H9 (cell line): ENCODE measurements around the gene TDRD3. TPM values are rescaled to one million over a fixed set of nuclear protein-coding genes. Genes with fewer than 3 reads are reported as not detected.

Experiments used
- DNase-seq: peaks from one replicate; pipeline ENCODE4 v3.0.0-alpha.2; 2017
- H2AFZ ChIP-seq: one replicate; pipeline ENCODE4 v1.6.1; 2013; ENCODE audit warnings: mild to moderate bottlenecking, low read length, control low read depth, moderate library complexity
- H2AK5ac ChIP-seq: 2 replicates; pipeline ENCODE4 v1.6.1; 2013; ENCODE audit warnings: low read length, control low read depth, mixed read lengths; ENCODE audit not compliant: insufficient read length
- H2BK120ac ChIP-seq: one replicate; pipeline ENCODE4 v1.6.1; 2013; ENCODE audit warnings: low read depth, mild to moderate bottlenecking, low read length, control low read depth, inconsistent platforms; ENCODE audit not compliant: poor library complexity, severe bottlenecking
- H2BK12ac ChIP-seq: 2 replicates; pipeline ENCODE4 v1.6.1; 2013; ENCODE audit warnings: low read length, control low read depth, mixed read lengths, low read depth; ENCODE audit not compliant: insufficient read length
- H2BK15ac ChIP-seq: 2 replicates; pipeline ENCODE4 v1.6.1; 2013; ENCODE audit warnings: low read depth, low read length, control low read depth
- H2BK20ac ChIP-seq: one replicate; pipeline ENCODE4 v1.6.1; 2013; ENCODE audit warnings: low read depth, mild to moderate bottlenecking, low read length, control low read depth, inconsistent platforms; ENCODE audit not compliant: poor library complexity, severe bottlenecking
- H2BK5ac ChIP-seq: 2 replicates; pipeline ENCODE4 v1.6.1; 2013; ENCODE audit warnings: low read length, control low read depth, mixed read lengths; ENCODE audit not compliant: insufficient read length
- H3K14ac ChIP-seq: 2 replicates; pipeline ENCODE4 v1.6.1; 2013; ENCODE audit warnings: low read length, control low read depth; ENCODE audit not compliant: insufficient read depth
- H3K18ac ChIP-seq: 2 replicates; pipeline ENCODE4 v1.6.1; 2013; ENCODE audit warnings: low read depth, mild to moderate bottlenecking, mixed read lengths, low read length, control low read depth; ENCODE audit not compliant: insufficient read length
- H3K23ac ChIP-seq: 2 replicates; pipeline ENCODE4 v1.6.1; 2013; ENCODE audit warnings: low read length, control low read depth, mixed read lengths, low read depth; ENCODE audit not compliant: insufficient read length
- H3K23me2 ChIP-seq: 2 replicates; pipeline ENCODE4 v1.6.1; 2013; ENCODE audit warnings: low read depth, mild to moderate bottlenecking, mixed read lengths, low read length, control low read depth; ENCODE audit not compliant: insufficient read length, poor library complexity, severe bottlenecking
- H3K27ac ChIP-seq: 2 replicates; pipeline ENCODE4 v1.5.1; 2013; ENCODE audit warnings: low read length, control low read depth, mixed read lengths, low read depth; ENCODE audit not compliant: insufficient read length
- H3K27me3 ChIP-seq: 2 replicates; pipeline ENCODE4 v1.6.1; 2013; ENCODE audit warnings: low read length, control low read depth, inconsistent platforms; ENCODE audit not compliant: insufficient read depth
- H3K4ac ChIP-seq: 2 replicates; pipeline ENCODE4 v1.6.1; 2013; ENCODE audit warnings: low read depth, mild to moderate bottlenecking, control low read depth, inconsistent platforms, low read length, moderate library complexity
- H3K4me1 ChIP-seq: 2 replicates; pipeline ENCODE4 v1.6.1; 2013; ENCODE audit warnings: low read length, control low read depth, inconsistent platforms; ENCODE audit not compliant: insufficient read depth
- H3K4me2 ChIP-seq: 2 replicates; pipeline ENCODE4 v1.6.1; 2013; ENCODE audit warnings: low read length, control low read depth, mixed read lengths; ENCODE audit not compliant: insufficient read length, insufficient read depth
- H3K56ac ChIP-seq: 2 replicates; pipeline ENCODE4 v1.6.1; 2013; ENCODE audit warnings: low read depth, mild to moderate bottlenecking, mixed read lengths, low read length, control low read depth; ENCODE audit not compliant: insufficient read length
- H3K79me1 ChIP-seq: 2 replicates; pipeline ENCODE4 v1.6.1; 2013; ENCODE audit warnings: low read depth, mild to moderate bottlenecking, moderate library complexity, low read length, control low read depth, inconsistent platforms; ENCODE audit not compliant: insufficient read depth, poor library complexity, severe bottlenecking
- H3K79me2 ChIP-seq: 2 replicates; pipeline ENCODE4 v1.6.1; 2013; ENCODE audit warnings: low read length, control low read depth, inconsistent platforms; ENCODE audit not compliant: insufficient read depth
- H3K9ac ChIP-seq: 2 replicates; pipeline ENCODE4 v1.6.1; 2013; ENCODE audit warnings: low read length, control low read depth, mixed read lengths; ENCODE audit not compliant: insufficient read length; ENCODE audit errors: extremely low read depth
- H3K9me3 ChIP-seq: one replicate; pipeline ENCODE4 v1.6.1; 2013; ENCODE audit warnings: low read depth, low read length, inconsistent platforms; ENCODE audit not compliant: control insufficient read depth
- H3T11ph ChIP-seq: one replicate; pipeline ENCODE4 v1.6.1; 2013; ENCODE audit warnings: mild to moderate bottlenecking, low read length, control low read depth, inconsistent platforms
- H4K20me1 ChIP-seq: one replicate; pipeline ENCODE4 v1.6.1; 2013; ENCODE audit not compliant: control insufficient read depth, insufficient read length, insufficient read depth
- H4K5ac ChIP-seq: 2 replicates; pipeline ENCODE4 v1.6.1; 2013; ENCODE audit warnings: low read depth, mild to moderate bottlenecking, mixed read lengths, low read length, control low read depth; ENCODE audit not compliant: insufficient read length
- H4K8ac ChIP-seq: replicated peaks from 2 replicates; pipeline ENCODE4 v1.6.1; 2013; ENCODE audit warnings: low read length, control low read depth, mixed read lengths, low read depth; ENCODE audit not compliant: insufficient read length
- H4K91ac ChIP-seq: 2 replicates; pipeline ENCODE4 v1.6.1; 2013; ENCODE audit warnings: low read depth, mild to moderate bottlenecking, moderate library complexity, mixed read lengths, low read length, control low read depth; ENCODE audit not compliant: insufficient read length
- H3K27ac Mint-ChIP-seq, 3 experiments: 2 replicates in 2 of 3; 3 replicates in 1 of 3; pipeline ENCODE4 v1.8.0; 2020 to 2021; ENCODE audit warnings: mixed read lengths in 3 of 3, mild to moderate bottlenecking in 1 of 3, moderate library complexity in 1 of 3
- H3K27me3 Mint-ChIP-seq: 2 replicates; pipeline ENCODE4 v1.8.0; 2021; ENCODE audit warnings: low read depth, mild to moderate bottlenecking, moderate library complexity, mixed read lengths
- H3K36me3 Mint-ChIP-seq, 3 experiments: 2 replicates in 2 of 3; 3 replicates in 1 of 3; pipeline ENCODE4 v1.8.0; 2020 to 2021; ENCODE audit warnings: low read depth in 3 of 3, mixed read lengths in 3 of 3; ENCODE audit not compliant: insufficient read depth in 1 of 3
- H3K4me1 Mint-ChIP-seq, 2 experiments: 2 replicates each; pipeline ENCODE4 v1.8.0; 2020; ENCODE audit warnings: mixed read lengths in 2 of 2
- H3K4me3 Mint-ChIP-seq, 2 experiments: 2 replicates in 1 of 2; 3 replicates in 1 of 2; pipeline ENCODE4 v1.8.0; 2020 to 2021; ENCODE audit warnings: mild to moderate bottlenecking in 2 of 2, mixed read lengths in 2 of 2, moderate library complexity in 1 of 2
- H3K9me3 Mint-ChIP-seq, 2 experiments: 2 replicates in 1 of 2; 3 replicates in 1 of 2; pipeline ENCODE4 v1.8.0; 2020; ENCODE audit warnings: mild to moderate bottlenecking in 2 of 2, mixed read lengths in 2 of 2, moderate library complexity in 1 of 2
- total RNA-seq: library from RNA; stranded (reverse); gene quantifications from 2 replicates; pipeline ENCODE4 v1.2.1, GENCODE V29; 2021
- TF ChIP-seq, protein P1 (sequence below): fragments of 200-600 bp; sonication (generic); conservative IDR thresholded peaks from 3 replicates; pipeline ENCODE4 v1.8.0; 2021; ENCODE audit warnings: antibody characterized with exemption, mild to moderate bottlenecking

TDRD3 gene
- total RNA-seq, 1 experiment from 2014 or later: 16.1 TPM

DNA sequence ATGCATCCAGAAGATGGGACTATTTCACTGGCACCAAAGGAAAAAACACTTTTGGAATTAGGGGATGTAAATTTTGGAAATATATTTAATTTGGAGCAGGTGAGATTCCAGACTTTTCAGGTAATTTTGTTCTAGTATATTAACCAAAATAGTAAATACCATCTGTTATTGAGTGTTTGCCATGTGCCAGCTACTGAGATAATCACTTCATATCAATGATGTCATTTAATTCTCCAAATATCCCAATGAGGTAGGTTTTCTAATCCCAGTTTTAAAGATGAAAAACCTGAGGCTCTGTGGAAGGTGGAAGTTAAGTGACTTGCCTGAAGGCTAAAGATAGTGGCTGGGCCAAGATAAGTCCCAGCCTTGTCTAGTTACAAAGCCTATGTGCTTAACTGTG lies 95.2 kb downstream of the TDRD3 start:
- Histone ChIP-seq H3K79me1 (no peaks in the 10 kb centered on the region), H3K23ac (no peak overlapping the region), H3K27me3 (no peaks in the 10 kb centered on the region), H3K27ac (no peak overlapping the region), H2AFZ (no peak overlapping the region), H2BK20ac (no peak overlapping the region), H3K79me2 (no peaks in the 10 kb centered on the region), H3K9ac (no peak overlapping the region), H4K91ac (no peak overlapping the region), H4K20me1 (no peaks in the 10 kb centered on the region), H3K18ac (no peak overlapping the region), H4K8ac (no peak overlapping the region), H3K14ac (no peak overlapping the region), H2AK5ac (no peak overlapping the region), H4K5ac (no peak overlapping the region), H3K4ac (no peak overlapping the region), H3K4me2 (no peak overlapping the region), H2BK5ac (no peak overlapping the region), H3K56ac (no peak overlapping the region), H2BK120ac (no peak overlapping the region), H3K4me1 (no peaks in the 10 kb centered on the region), H3K23me2 (no peaks in the 10 kb centered on the region), H2BK12ac (no peak overlapping the region), H3K9me3 (peaks cover 10% of the 10 kb centered on the region), H2BK15ac (no peak overlapping the region), H3T11ph (no peak overlapping the region)
- no peak overlapping the region for H3K4me3 Mint-ChIP-seq
- peaks cover 38 to 54% (median 42%) of the 10 kb centered on the region in 3 experiments for H3K36me3 Mint-ChIP-seq
- no peaks in the 10 kb centered on the region for H3K27me3 Mint-ChIP-seq
- H3K4me1 Mint-ChIP-seq: peaks cover 12 to 13% of the 10 kb centered on the region in 2 experiments
- DNase-seq: no peak
- TF ChIP-seq, protein P1, sequence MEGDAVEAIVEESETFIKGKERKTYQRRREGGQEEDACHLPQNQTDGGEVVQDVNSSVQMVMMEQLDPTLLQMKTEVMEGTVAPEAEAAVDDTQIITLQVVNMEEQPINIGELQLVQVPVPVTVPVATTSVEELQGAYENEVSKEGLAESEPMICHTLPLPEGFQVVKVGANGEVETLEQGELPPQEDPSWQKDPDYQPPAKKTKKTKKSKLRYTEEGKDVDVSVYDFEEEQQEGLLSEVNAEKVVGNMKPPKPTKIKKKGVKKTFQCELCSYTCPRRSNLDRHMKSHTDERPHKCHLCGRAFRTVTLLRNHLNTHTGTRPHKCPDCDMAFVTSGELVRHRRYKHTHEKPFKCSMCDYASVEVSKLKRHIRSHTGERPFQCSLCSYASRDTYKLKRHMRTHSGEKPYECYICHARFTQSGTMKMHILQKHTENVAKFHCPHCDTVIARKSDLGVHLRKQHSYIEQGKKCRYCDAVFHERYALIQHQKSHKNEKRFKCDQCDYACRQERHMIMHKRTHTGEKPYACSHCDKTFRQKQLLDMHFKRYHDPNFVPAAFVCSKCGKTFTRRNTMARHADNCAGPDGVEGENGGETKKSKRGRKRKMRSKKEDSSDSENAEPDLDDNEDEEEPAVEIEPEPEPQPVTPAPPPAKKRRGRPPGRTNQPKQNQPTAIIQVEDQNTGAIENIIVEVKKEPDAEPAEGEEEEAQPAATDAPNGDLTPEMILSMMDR: no peak
- no peak overlapping the region for H3K27ac Mint-ChIP-seq
- peaks cover 9 to 32% of the 10 kb centered on the region in 2 experiments for H3K9me3 Mint-ChIP-seq
